Liver (tissue), 3 donors: ENCODE results near the gene MIEF1.

Experiments
- GABPA ChIP-seq, 2 donors: IDR thresholded peaks in 1 of 2; conservative IDR thresholded peaks in 1 of 2; 2 replicates each; pipeline ENCODE4 v1.6.1; 2016; ENCODE audit warnings: antibody characterized with exemption in 2 of 2, mild to moderate bottlenecking in 1 of 2, moderate library complexity in 1 of 2
- JUND ChIP-seq, 2 donors: IDR thresholded peaks; 2 replicates each; pipeline ENCODE4 v1.6.1; 2016; ENCODE audit warnings: antibody characterized with exemption in 2 of 2
- RAD21 ChIP-seq, 2 donors: IDR thresholded peaks; 2 replicates each; pipeline ENCODE4 v1.6.1; 2016; ENCODE audit warnings: antibody characterized with exemption in 2 of 2, mild to moderate bottlenecking in 2 of 2
- SP1 ChIP-seq: IDR thresholded peaks from 2 replicates; pipeline ENCODE4 v1.6.1; 2018; ENCODE audit warnings: antibody characterized with exemption, mild to moderate bottlenecking
- TAF1 ChIP-seq: conservative IDR thresholded peaks from 2 replicates; pipeline ENCODE4 v1.6.1; 2016; ENCODE audit warnings: antibody characterized with exemption, mild to moderate bottlenecking
- YY1 ChIP-seq: IDR thresholded peaks from 2 replicates; pipeline ENCODE4 v1.6.1; 2016; ENCODE audit warnings: antibody characterized with exemption, mild to moderate bottlenecking
- TF ChIP-seq, protein P1 (sequence below): fragments of 150-350 bp; IDR thresholded peaks from 2 replicates; pipeline ENCODE4 v1.5.1; 2017; ENCODE audit warnings: improper control_type of control experiment, low read depth, low read length; ENCODE audit not compliant: missing input control
- TF ChIP-seq, protein P2 (sequence below): IDR thresholded peaks from 2 replicates; pipeline ENCODE4 v1.6.1; 2016; ENCODE audit warnings: antibody characterized with exemption, mild to moderate bottlenecking
- TF ChIP-seq, protein P3 (sequence below): IDR thresholded peaks from 2 replicates; pipeline ENCODE4 v1.6.1; 2016; ENCODE audit warnings: antibody characterized with exemption
- donor health status: healthy.
- donor health status: healthy.

DNA sequence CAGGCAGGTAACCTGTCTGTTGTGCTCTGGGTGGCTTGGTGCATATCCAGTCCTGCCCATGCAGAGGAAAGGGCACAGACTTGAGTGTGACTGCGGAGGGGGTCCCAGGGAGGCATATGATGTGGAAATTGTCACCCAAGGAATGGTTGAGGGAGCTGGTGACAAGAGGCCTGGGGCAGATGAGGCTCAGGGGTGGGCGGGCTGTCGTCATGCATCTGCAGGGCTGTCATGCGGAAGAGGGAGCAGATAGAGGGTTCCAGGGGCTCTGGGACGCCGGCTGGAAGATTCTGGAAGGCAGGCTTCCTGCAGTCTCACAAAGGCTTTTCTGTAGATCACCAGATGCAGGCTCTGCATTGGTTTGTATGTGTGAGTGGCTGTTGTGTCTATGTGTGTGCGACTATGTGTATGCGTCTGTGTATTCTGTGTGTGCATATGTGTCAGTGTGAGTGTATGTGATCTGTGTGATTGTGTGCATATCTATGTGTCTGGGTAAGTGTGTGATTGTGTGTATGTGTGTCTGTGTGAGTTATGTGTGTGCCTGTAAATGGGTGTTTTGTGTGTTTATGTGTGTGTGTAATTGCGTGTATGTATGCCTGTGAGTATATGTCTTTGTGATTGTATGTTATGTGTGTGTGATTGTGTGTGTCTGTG is 60.9 kb downstream of the MIEF1 start:
- TF ChIP-seq JUND (IDR thresholded peaks at IDR 0.05) (no peak), RAD21 (IDR thresholded peaks at IDR 0.05) (no peak), YY1 (no peak), TAF1 (no peak), SP1 (no peak), GABPA (IDR thresholded peaks at IDR 0.05 in 1 of 2, conservative IDR thresholded peaks at IDR 0.05 in 1 of 2) (no peak)
- TF ChIP-seq, protein P1, sequence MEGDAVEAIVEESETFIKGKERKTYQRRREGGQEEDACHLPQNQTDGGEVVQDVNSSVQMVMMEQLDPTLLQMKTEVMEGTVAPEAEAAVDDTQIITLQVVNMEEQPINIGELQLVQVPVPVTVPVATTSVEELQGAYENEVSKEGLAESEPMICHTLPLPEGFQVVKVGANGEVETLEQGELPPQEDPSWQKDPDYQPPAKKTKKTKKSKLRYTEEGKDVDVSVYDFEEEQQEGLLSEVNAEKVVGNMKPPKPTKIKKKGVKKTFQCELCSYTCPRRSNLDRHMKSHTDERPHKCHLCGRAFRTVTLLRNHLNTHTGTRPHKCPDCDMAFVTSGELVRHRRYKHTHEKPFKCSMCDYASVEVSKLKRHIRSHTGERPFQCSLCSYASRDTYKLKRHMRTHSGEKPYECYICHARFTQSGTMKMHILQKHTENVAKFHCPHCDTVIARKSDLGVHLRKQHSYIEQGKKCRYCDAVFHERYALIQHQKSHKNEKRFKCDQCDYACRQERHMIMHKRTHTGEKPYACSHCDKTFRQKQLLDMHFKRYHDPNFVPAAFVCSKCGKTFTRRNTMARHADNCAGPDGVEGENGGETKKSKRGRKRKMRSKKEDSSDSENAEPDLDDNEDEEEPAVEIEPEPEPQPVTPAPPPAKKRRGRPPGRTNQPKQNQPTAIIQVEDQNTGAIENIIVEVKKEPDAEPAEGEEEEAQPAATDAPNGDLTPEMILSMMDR = no peak
- TF ChIP-seq, protein P2, sequence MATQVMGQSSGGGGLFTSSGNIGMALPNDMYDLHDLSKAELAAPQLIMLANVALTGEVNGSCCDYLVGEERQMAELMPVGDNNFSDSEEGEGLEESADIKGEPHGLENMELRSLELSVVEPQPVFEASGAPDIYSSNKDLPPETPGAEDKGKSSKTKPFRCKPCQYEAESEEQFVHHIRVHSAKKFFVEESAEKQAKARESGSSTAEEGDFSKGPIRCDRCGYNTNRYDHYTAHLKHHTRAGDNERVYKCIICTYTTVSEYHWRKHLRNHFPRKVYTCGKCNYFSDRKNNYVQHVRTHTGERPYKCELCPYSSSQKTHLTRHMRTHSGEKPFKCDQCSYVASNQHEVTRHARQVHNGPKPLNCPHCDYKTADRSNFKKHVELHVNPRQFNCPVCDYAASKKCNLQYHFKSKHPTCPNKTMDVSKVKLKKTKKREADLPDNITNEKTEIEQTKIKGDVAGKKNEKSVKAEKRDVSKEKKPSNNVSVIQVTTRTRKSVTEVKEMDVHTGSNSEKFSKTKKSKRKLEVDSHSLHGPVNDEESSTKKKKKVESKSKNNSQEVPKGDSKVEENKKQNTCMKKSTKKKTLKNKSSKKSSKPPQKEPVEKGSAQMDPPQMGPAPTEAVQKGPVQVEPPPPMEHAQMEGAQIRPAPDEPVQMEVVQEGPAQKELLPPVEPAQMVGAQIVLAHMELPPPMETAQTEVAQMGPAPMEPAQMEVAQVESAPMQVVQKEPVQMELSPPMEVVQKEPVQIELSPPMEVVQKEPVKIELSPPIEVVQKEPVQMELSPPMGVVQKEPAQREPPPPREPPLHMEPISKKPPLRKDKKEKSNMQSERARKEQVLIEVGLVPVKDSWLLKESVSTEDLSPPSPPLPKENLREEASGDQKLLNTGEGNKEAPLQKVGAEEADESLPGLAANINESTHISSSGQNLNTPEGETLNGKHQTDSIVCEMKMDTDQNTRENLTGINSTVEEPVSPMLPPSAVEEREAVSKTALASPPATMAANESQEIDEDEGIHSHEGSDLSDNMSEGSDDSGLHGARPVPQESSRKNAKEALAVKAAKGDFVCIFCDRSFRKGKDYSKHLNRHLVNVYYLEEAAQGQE = no peak
- TF ChIP-seq, protein P3, sequence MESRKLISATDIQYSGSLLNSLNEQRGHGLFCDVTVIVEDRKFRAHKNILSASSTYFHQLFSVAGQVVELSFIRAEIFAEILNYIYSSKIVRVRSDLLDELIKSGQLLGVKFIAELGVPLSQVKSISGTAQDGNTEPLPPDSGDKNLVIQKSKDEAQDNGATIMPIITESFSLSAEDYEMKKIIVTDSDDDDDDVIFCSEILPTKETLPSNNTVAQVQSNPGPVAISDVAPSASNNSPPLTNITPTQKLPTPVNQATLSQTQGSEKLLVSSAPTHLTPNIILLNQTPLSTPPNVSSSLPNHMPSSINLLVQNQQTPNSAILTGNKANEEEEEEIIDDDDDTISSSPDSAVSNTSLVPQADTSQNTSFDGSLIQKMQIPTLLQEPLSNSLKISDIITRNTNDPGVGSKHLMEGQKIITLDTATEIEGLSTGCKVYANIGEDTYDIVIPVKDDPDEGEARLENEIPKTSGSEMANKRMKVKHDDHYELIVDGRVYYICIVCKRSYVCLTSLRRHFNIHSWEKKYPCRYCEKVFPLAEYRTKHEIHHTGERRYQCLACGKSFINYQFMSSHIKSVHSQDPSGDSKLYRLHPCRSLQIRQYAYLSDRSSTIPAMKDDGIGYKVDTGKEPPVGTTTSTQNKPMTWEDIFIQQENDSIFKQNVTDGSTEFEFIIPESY = no peak
